ES-I3 (cell line): ENCODE measurements around the gene PER1.

Experiments used
- H3K36me3 ChIP-seq: 2 replicates; pipeline ENCODE4 v1.6.1; 2013; ENCODE audit warnings: mild to moderate bottlenecking, low read length, control low read depth, moderate library complexity; ENCODE audit not compliant: insufficient read depth
- H3K4me1 ChIP-seq: 2 replicates; pipeline ENCODE4 v1.6.1; 2013; ENCODE audit warnings: mild to moderate bottlenecking, control low read depth, low read length; ENCODE audit not compliant: insufficient read depth
- H3K9ac ChIP-seq: 2 replicates; pipeline ENCODE4 v1.6.1; 2013; ENCODE audit warnings: low read depth, mild to moderate bottlenecking, low read length, moderate library complexity
- H3K9me3 ChIP-seq: 2 replicates; pipeline ENCODE4 v1.6.1; 2013; ENCODE audit warnings: mild to moderate bottlenecking, low read length, moderate library complexity; ENCODE audit not compliant: control insufficient read depth, insufficient read depth

The PER1 gene

DNA sequence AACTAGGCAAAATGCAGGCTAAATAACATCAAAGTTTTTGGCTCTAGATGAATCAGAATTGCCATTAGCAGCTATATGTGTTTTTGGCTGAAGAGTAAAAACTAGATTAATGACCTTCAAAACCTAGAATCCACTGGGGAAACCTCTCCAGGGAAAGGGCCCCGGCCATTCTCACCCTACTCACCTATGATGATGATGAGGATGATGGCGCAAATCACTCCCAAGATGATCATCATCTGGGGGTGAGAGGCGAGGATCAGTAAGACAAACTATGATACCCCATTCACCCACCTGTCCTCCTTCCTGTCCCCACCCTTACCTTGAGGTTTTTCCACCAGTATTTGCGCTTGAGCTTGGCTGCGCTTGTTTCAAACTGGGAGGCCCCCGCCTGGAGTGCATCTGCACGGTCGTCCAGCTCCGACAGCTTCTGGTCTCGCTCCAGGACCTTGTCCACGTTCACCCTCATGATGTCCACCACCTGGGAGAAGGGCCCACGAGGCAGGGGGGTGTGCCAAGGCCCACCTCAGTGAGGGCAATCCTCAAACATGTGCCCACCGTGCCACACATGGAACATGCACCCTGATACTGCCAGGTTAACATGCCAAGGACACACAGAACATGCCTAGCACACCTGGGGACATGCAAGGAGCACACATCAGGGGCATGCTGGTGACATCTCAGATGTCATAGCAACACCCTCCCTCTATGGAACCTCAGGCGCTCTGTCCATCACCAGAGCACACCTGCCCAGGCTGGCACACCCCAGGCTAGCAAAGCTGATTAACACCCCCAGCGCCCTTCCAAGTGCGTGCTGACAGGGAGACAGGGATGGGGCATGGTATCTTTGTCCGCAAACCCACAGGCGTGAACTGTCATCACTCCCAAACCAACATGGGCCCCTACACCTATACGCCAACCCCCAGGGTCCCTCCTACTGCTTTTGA is 9.4 kb upstream of the PER1 start:
- Histone ChIP-seq H3K9me3 (no peaks in the 10 kb centered on the region), H3K36me3 (peaks cover 12% of the 10 kb centered on the region), H3K9ac (peak overlapping the region; percentile 79), H3K4me1 (peaks cover 15% of the 10 kb centered on the region)

DNA sequence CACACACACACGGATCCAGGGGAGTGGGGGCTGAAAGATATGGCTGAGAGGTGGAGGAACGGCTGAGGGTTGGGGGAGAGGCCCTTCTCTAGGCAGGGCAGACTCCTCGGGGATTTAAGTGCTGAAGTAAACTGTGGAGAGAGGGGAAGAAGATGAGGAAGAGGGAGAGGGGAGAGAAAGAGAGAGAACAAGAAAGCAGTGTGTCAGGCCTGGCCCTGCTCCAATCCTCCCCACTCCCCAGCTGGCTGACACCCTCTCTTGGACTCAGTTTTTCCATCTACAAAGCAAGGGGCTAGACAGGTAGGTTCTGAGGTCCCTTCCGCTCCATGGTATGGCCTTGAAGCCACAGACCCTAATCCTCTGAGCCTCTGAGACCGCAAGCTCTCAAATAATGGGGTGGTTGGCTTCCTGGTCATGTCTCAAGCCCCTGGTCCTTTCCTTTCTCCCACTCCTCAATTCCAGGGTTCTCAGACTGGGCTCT is 8.6 kb upstream of the PER1 start:
- H3K36me3 ChIP-seq: peaks cover 12% of the 10 kb centered on the region
- no peak overlapping the region for H3K9ac ChIP-seq
- H3K9me3 ChIP-seq: no peaks in the 10 kb centered on the region
- peaks cover 15% of the 10 kb centered on the region for H3K4me1 ChIP-seq

DNA sequence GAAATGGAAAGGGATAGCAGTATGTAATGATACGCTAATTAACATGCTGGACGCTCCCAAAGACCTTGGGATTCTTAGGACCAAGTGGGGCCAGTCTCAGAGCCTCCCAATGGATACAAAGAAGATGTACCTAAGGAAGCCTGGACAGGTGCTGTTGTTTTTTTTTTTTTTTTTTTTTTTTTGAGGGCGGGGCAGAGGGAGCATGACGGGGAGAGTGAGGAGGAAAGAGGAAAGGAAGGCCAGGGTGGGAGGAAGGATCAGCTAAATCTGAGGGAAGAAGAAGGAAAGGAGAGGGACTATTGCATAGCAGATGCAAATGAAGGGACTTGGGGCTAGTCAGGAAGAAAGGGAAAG is 8.0 kb upstream of the PER1 start:
- H3K4me1 ChIP-seq: peaks cover 19% of the 10 kb centered on the region
- H3K36me3 ChIP-seq: peaks cover 12% of the 10 kb centered on the region
- no peaks in the 10 kb centered on the region for H3K9me3 ChIP-seq
- H3K9ac ChIP-seq: no peak overlapping the region

DNA sequence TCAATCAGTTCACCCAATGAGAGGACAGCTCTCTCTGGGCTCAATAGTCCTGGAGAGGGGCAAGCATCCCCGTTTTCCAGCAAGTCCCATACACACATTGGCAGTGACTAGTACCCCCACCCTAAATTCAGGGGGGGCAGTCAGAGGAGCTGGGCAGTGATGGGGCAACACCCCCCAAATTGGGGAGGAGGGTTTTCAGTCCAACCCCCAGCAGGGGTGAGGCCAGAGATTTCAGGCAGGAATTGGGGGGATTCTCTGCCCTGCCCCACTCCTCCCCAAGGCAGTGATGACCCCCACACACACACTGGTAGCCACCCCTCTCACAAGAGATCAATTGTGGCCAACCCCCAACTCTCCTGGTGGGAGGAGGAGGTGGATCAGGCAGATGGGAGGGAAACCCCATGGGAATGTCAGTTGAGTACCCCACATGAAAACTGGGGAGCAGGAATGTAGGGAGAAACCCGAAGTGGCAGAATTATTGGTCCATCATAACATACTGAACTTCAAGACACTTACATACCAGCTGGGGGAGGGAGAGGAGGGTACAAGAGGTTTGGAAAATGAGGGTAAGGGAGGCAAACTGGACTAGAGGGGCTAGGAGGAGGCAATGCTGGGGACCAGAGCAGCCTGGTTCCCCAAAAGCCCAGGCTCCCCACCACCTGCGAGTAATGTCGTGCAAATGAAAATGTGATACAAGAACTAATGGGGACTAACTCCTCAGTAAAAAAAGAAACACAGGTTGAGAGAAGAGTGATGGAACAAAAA is 7.4 kb upstream of the PER1 start:
- no peak overlapping the region for H3K9ac ChIP-seq
- H3K9me3 ChIP-seq: no peaks in the 10 kb centered on the region
- peaks cover 19% of the 10 kb centered on the region for H3K4me1 ChIP-seq
- H3K36me3 ChIP-seq: peaks cover 12% of the 10 kb centered on the region

DNA sequence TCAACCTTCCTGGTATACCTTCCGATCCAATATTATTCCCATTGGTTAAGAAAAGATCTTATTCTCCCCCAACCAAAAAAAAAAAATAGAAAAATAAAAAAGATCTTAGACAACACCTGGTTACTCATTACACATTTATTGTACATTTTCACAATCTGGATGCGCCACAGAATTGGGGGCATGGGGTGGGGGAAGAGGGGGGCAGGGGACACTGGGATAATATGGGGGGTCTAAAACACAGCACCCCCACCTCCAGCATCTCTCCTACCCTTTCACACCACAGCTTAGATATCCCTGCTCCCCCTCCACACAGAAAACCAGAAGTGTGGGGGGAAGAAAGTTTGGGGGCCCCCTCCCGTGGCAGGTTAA is 6.8 kb upstream of the PER1 start:
- H3K9ac ChIP-seq: no peak overlapping the region
- H3K9me3 ChIP-seq: no peaks in the 10 kb centered on the region
- peaks cover 12% of the 10 kb centered on the region for H3K36me3 ChIP-seq
- H3K4me1 ChIP-seq: peaks cover 14% of the 10 kb centered on the region

DNA sequence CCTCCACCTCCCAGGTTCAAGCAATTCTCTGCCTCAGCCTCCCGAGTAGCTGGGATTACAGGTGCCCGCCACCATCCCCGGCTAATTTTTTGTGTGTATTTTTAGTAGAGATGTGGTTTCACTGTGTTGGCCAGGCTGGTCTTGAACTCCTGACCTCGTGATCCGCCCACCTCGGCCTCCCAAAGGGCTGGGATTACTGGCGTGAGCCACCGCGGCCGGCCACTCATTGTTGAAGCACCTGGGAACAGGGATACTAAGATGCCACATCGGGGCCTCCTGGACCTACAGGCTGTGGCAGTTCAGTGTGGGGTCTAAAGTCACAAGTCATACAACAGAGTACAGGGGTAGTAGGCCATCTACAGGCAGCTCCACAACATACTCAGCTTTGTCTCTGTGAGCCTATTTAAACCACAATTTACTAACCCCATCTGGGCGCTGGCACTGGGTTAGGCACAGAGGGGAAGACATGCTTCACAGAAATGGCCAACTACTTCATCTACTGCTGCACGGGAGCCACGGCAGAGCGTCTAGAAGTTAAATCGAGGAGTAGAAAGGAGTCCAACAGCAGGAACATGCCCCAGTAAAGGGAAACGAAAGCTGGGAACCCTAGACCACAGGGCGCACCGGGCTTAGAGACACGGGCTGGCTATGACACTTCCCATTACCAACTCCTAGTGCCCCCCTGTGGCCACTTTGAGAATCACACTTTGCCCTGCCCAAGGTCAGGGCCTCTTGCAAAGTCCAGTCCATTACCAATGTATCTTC is 6.2 kb upstream of the PER1 start:
- Histone ChIP-seq H3K9ac (no peak overlapping the region), H3K36me3 (peaks cover 12% of the 10 kb centered on the region), H3K4me1 (peaks cover 11% of the 10 kb centered on the region), H3K9me3 (no peaks in the 10 kb centered on the region)

DNA sequence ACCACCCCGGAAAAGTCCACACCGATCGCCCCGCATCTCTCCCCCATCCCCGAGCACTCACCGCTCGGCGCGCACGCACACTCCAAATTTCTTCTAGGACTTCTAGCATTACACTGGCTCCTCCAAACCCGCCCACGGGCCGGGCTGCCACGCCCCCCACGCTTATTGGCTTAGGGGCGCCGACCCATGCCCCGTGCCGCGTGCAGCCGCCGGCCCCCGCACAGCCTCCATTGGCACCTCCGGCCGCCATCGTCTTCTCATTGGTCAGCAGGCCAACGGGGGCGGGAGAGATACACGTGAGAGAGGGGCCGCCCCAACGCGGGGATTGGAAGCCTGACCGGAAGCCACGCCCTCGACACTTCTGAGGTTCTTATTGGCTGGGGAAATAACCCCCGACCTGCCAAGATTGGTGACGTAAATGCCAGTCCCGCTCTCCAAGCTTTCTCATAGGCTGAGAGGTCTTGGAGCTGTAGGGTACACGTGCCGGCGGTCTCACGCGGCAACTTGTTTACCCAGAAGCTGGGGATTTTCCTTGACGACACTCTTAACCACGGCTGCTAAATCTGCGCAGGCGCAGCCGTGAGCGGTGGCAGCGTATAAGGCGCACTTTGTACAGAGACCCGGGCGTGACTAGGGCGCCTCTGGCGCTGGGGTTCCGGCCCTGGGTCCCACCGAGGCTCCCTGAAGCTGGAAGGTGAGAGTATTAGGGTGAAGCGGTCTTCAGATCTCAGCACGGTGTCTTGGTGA is 4.2 kb upstream of the PER1 start:
- H3K9ac ChIP-seq: peak overlapping the region; percentile 80
- peaks cover 12% of the 10 kb centered on the region for H3K36me3 ChIP-seq
- peaks cover 17% of the 10 kb centered on the region for H3K4me1 ChIP-seq
- no peaks in the 10 kb centered on the region for H3K9me3 ChIP-seq

DNA sequence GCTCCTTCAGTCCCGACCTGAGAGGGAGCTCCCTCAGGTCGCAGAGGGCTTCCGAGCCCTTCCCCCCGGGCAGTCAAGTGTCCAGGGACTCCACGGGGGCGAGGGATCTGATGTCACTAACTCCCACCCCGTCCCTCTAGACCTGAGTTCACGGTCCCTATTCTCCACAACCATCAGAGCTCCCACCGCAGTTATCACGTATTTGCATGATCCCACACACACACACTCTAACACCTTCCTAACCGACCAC is 3.7 kb upstream of the PER1 start:
- Histone ChIP-seq H3K36me3 (peaks cover 7% of the 10 kb centered on the region), H3K9me3 (no peaks in the 10 kb centered on the region), H3K4me1 (peaks cover 17% of the 10 kb centered on the region), H3K9ac (peak overlapping the region; percentile 80)

DNA sequence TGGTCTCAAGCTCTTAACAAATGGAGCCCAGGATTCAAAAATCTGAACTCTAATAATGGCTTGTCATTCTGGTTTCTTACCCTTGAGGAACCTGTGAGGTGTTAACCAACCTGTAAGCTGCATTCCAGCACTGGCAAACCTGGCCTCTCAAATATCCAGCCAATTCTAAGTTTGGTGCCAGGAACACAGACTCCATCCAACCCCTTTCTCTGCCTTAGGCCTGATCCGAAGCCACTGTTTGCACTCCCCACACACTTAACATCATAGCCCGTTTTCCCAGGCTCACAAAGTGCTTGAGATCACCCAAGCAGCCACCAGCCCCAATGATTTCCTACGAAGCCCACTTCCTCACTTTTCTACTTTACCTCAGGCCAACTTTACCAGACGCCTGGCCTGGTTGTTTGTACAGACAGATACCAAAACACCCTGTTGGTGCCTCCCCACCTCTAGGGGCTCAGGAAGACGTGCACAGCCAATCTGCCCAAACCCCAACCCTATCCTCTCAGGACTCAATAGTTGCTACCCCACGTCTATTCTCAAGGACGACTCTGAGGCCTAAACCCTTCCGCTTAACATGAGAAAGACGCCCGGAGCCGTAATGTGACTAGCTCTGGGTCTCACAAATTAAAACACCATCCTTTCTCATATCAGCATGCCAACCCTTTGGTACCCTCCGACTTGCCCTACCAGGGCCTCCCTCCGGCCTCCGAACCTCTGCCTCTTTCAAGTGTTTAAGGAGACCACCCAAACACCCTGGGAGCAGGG is 3.2 kb upstream of the PER1 start:
- peaks cover 17% of the 10 kb centered on the region for H3K4me1 ChIP-seq

DNA sequence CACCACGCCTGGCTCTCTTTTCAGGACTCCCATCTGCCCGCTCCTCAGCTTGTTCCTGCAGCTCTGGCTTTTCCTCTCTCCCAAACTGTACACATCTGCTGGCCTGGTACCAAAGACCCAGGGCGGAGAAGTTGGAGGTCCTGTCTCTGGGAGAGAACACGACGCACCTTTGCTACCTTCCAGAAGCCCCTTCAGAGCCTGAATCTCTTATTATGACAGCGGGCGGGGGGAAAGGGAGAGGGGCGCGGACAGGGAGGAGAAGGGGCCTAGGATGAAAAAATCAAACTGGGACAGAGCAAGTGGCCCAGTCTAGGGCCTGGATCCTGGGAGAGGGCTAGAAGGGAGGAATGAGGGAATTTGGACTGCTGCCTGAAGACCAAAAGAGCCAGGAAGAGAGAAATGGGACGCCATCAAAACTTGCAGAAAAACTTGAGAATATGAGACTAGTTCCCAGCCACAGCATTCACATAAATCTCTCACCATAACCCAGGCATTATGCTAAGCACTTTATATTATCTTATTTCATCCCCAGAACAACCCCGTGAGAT is 2.5 kb upstream of the PER1 start:
- Histone ChIP-seq H3K4me1 (peaks cover 17% of the 10 kb centered on the region), H3K36me3 (0 out of 2 replicates have a peak, but pooled peaks cover under 1% of the 10 kb centered on the region), H3K9ac (peak overlapping the region; percentile 80; the same call in 1 of the 2 replicates), H3K9me3 (no peaks in the 10 kb centered on the region)

More for the DNA sequence above, 3.2 kb upstream of the PER1 start:
- H3K9ac ChIP-seq: peak overlapping the region; percentile 80
- peaks cover 6% of the 10 kb centered on the region; the same call in 1 of the 2 replicates for H3K36me3 ChIP-seq
- no peaks in the 10 kb centered on the region for H3K9me3 ChIP-seq

DNA sequence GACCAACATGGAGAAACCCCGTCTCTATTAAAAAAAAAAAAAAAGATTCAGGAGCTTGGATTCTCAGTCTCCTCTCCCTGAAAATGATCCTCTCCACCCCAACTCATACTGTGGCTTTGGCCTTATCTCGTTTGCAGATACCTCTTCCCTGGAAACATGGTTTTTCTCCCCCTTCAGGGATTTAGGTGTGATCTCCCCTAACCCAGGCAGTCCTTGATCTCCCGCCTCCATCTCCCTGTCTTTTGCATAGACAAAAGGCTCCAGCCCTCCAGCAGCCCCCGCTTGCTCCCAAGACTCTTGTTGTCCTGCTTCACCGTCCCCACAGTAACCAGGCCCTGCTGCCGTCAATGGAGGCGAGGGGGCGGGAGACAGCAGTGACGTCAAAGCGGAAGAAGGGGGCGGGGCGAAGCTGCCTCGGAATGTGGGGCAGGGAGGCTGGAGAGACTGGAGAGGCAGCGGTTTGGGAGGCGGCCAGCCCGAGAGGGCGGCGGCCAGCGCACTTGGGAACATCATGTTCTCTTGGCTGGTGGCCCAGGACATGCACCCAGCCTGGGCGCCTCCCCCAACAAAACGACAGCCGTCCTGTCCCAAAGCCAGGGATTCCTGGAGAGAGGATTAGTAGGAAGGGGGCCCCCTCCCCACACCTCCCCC is 1.9 kb upstream of the PER1 start:
- Histone ChIP-seq H3K9me3 (no peaks in the 10 kb centered on the region), H3K36me3 (no peaks in the 10 kb centered on the region; the same call in 1 of the 2 replicates), H3K9ac (peak overlapping the region; percentile 80), H3K4me1 (peaks cover 17% of the 10 kb centered on the region)

DNA sequence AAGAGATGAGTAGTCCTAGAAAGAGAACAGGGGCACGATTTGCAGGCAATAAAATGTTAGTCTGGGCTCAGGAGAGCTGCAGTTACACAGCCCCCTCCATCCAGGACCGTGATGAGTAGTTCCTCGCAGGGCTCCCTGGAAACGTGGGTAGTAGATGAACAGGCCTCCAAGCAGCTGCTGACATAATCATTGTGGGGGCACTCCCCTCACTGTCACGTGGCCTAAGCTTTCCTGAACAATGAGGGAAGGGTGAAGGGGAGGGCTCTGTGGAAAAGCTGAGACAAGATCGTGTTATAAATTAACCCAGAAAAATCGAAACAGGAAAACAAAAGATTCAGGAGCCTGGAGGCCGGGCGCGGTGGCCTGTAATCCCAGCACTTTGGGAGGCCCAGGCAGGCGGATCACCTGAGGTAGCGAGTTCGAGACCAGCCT is 1.3 kb upstream of the PER1 start:
- Histone ChIP-seq H3K9ac (peak overlapping the region; percentile 80; the same call in 1 of the 2 replicates), H3K9me3 (no peaks in the 10 kb centered on the region), H3K4me1 (peaks cover 17% of the 10 kb centered on the region)

More for the DNA sequence above, 1.3 kb upstream of the PER1 start:
- H3K36me3 ChIP-seq: no peaks in the 10 kb centered on the region; the same call in 1 of the 2 replicates
